Lung (tissue), 12 donors: ENCODE data around the gene TINCR. TPM values are rescaled to one million over a fixed set of nuclear protein-coding genes. Genes with fewer than 3 reads are reported as not detected.

Source experiments
- ATAC-seq: fragments of 200-7000 bp; cut with Tn5 transposase; one replicate; pipeline ENCODE4 v1.9.1; 2020; ENCODE audit warnings: moderate number of reproducible peaks; ENCODE audit not compliant: insufficient read depth, low FRiP score
- DNase-seq, 3 donors: peaks; one replicate each; pipeline ENCODE4 v3.0.0-alpha.2; 2013 to 2017
- H3K27ac ChIP-seq, 2 donors: one replicate each; pipeline ENCODE4 v1.5.1; 2013; ENCODE audit warnings: mild to moderate bottlenecking in 2 of 2, moderate library complexity in 2 of 2, control low read depth in 1 of 2, inconsistent platforms in 1 of 2, low read depth in 1 of 2, low read length in 1 of 2
- H3K27me3 ChIP-seq, 3 donors: one replicate each; pipeline ENCODE4 v1.5.1; 2013; ENCODE audit warnings: low read length in 2 of 3; ENCODE audit not compliant: control insufficient read depth in 3 of 3, insufficient read depth in 3 of 3
- H3K36me3 ChIP-seq, 4 donors: one replicate each; pipeline ENCODE4 v1.5.1; 2013; ENCODE audit warnings: low read length in 4 of 4, mild to moderate bottlenecking in 1 of 4, moderate library complexity in 1 of 4; ENCODE audit not compliant: control insufficient read depth in 4 of 4, insufficient read depth in 4 of 4
- H3K4me1 ChIP-seq, 5 donors: one replicate each; pipeline ENCODE4 v1.5.1; 2013; ENCODE audit warnings: low read length in 5 of 5, mild to moderate bottlenecking in 2 of 5, moderate library complexity in 1 of 5; ENCODE audit not compliant: control insufficient read depth in 5 of 5, insufficient read depth in 5 of 5
- H3K4me3 ChIP-seq: one replicate; pipeline ENCODE4 v1.5.1; 2013; ENCODE audit warnings: mild to moderate bottlenecking, control low read depth, moderate library complexity
- H3K9ac ChIP-seq, 2 donors: one replicate each; pipeline ENCODE4 v1.5.1; 2013; ENCODE audit warnings: low read length in 2 of 2, control low read depth in 1 of 2; ENCODE audit not compliant: insufficient read depth in 1 of 2
- H3K9me3 ChIP-seq, 4 donors: one replicate each; pipeline ENCODE4 v1.5.1; 2013; ENCODE audit warnings: low read length in 3 of 4, mild to moderate bottlenecking in 1 of 4, moderate library complexity in 1 of 4; ENCODE audit not compliant: control insufficient read depth in 4 of 4, insufficient read depth in 3 of 4
- CTCF ChIP-seq: IDR thresholded peaks from 2 replicates; pipeline ENCODE4 v1.5.1; 2012; ENCODE audit warnings: mild to moderate bottlenecking; ENCODE audit errors: control extremely low read depth, extremely low read depth
- WGBS, 2 donors: extraction: QIAGEN DNeasy Blood & Tissue Kit; methylation state at CpG; one replicate each; pipeline ENCODE4 v1.1.7; 2013; 5-methylcytosine and 5-hydroxymethylcytosine counted together
- polyA plus RNA-seq, 2 donors: library from polyadenylated mRNA; stranded (reverse); fragments of 200-250 nt; gene quantifications; one replicate each; pipeline ENCODE4 v1.2.1, GENCODE V29; 2013
- total RNA-seq, 2 donors: library from RNA; depleted of rRNA in 1 of 2; stranded (reverse); fragments of >200 nt in 1 of 2; gene quantifications; one replicate each; pipeline ENCODE4 v1.2.1, GENCODE V29; 2014 to 2021
- donor health status: control.
- donor health status: control.
- donor health status: Bipolar disorder and iron deficiency.
- donor health status: healthy.
- donor health status: DM: yes; HTN: yes; CAD: no.

The TINCR gene
- total and polyA plus RNA-seq, 4 donors = 1.0 to 2.0 (median 1.9) TPM

GRCh38 chr19:5575590-5575989 is 7.8 kb upstream of the TINCR start:
- Histone ChIP-seq H3K27me3 (no peaks in the 10 kb centered on the region), H3K9ac (no peak overlapping the region), H3K9me3 (no peaks in the 10 kb centered on the region), H3K36me3 (no peaks in the 10 kb centered on the region), H3K4me3 (no peak overlapping the region), H3K4me1 (peaks cover 0 to 7% (median 3%) of the 10 kb centered on the region in 5 donors), H3K27ac (no peak overlapping the region)
- no peak for TF ChIP-seq CTCF
- 87 to 88% methylated on average over 6 of the region's 6 CpGs for WGBS, 2 donors
- DNase-seq (no peak), ATAC-seq (no peak)

- WGBS, 2 donors = 76 to 86% methylated on average over 14 of the region's 14 CpGs
- Histone ChIP-seq H3K27ac (no peak overlapping the region), H3K36me3 (no peaks in the 10 kb centered on the region), H3K4me3 (no peak overlapping the region), H3K9ac (no peak overlapping the region), H3K4me1 (no peaks in the 10 kb centered on the region), H3K9me3 (no peaks in the 10 kb centered on the region), H3K27me3 (peaks cover 0 to 6% (median 4%) of the 10 kb centered on the region in 3 donors)
- TF ChIP-seq CTCF = no peak
- ATAC-seq = no peak
- no peak for DNase-seq
Measured at GRCh38 chr19:5572556-5573286, 5.0 kb upstream of the TINCR start.

DNA sequence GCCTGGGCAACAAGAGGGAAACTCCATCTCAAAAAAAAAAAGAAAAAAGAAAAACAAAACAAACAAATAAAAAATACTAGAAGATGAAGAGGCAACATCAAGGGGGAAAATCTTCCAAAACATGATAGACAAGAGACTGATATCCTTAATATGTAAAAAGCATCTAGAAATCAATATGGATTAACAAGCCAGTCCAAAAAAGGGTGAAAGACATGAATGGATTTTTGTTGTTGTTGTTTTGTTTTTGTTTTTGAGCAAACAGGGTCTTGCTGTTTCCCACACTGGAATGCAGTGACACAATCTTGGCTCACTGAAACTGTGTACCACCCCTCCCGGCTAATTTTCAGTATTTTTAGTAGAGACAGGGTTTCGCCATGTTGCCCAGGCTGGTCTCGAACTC is 4.0 kb upstream of the TINCR start:
- Histone ChIP-seq H3K4me1 (no peaks in the 10 kb centered on the region), H3K27me3 (peaks cover 4 to 12% (median 10%) of the 10 kb centered on the region in 3 donors), H3K9ac (no peak overlapping the region), H3K9me3 (no peaks in the 10 kb centered on the region), H3K36me3 (no peaks in the 10 kb centered on the region), H3K4me3 (no peak overlapping the region), H3K27ac (no peak overlapping the region)
- no peak for TF ChIP-seq CTCF
- 97 to 100% methylated on average over 3 of the region's 3 CpGs for WGBS, 2 donors
- no peak for DNase-seq
- no peak for ATAC-seq
